GM12878 (cell line): Measurements from ENCODE around the gene RTCB. TPM values are rescaled to one million over a fixed set of nuclear protein-coding genes. Genes with fewer than 3 reads are reported as not detected.

ENCODE experiments used
- ATAC-seq: fragments of 200-7000 bp; cut with Tn5 transposase; 3 replicates; pipeline ENCODE4 v1.9.1; 2020; ENCODE audit warnings: mild to moderate bottlenecking, moderate library complexity
- BruUV-seq: library from RNA; stranded (reverse); fragments of 400-500 nt; replicated peaks from 2 replicates; lab custom pipeline; 2021; lab: Mats Ljungman, UMichigan
- CTCF ChIA-PET: fragments of 300-600 bp; sonication (Branson Sonifier 250); formaldehyde crosslinking; extraction: SDS; loops from one replicate; lab custom pipeline; 2021; ENCODE audit warnings: inconsistent platforms; lab: Yijun Ruan, JAX
- POLR2A ChIA-PET: fragments of 350-600 bp; formaldehyde crosslinking; extraction: SDS; loops from one replicate; lab custom pipeline; 2021; ENCODE audit warnings: inconsistent platforms; lab: Charles Lee
- RAD21 ChIA-PET: fragments of 300-600 bp; sonication (Branson Sonifier 250); formaldehyde crosslinking; loops from one replicate; lab custom pipeline; 2023; ENCODE audit warnings: antibody characterized with exemption; ENCODE audit not compliant: unreplicated experiment; lab: Charles Lee
- SMC1A ChIA-PET: fragments of 300-600 bp; sonication (Branson Sonifier 250); formaldehyde crosslinking; loops from one replicate; lab custom pipeline; 2023; ENCODE audit not compliant: unreplicated experiment, uncharacterized antibody; lab: Charles Lee
- DNase-seq: peaks from one replicate; pipeline ENCODE4 v3.0.0-alpha.2; 2011; ENCODE audit warnings: low read depth, low spot score
- FAIRE-seq: peaks from 3 replicates; lab custom pipeline; 2011; peaks lifted over from hg19 to GRCh38; lab: Jason Lieb, UNC
- H2AFZ ChIP-seq: 2 replicates; pipeline ENCODE4 v1.6.0; 2011; ENCODE audit warnings: low read depth, low read length, control low read depth; ENCODE audit not compliant: control insufficient read depth
- H3K27ac ChIP-seq: 2 replicates; pipeline ENCODE4 v1.5.1; 2011; ENCODE audit warnings: control low read depth; ENCODE audit not compliant: control insufficient read depth, insufficient read depth
- H3K27me3 ChIP-seq, 2 experiments: replicated peaks in 1 of 2; 2 replicates each; pipeline versions ENCODE4 v1.6.0 to v1.6.1; 2011; ENCODE audit warnings: low read length in 1 of 2; ENCODE audit not compliant: control insufficient read depth in 2 of 2, insufficient read depth in 2 of 2
- H3K36me3 ChIP-seq, 2 experiments: 2 replicates each; pipeline ENCODE4 v1.5.1; 2011; ENCODE audit warnings: low read length in 1 of 2; ENCODE audit not compliant: control insufficient read depth in 2 of 2, insufficient read depth in 2 of 2
- H3K4me1 ChIP-seq: 2 replicates; pipeline ENCODE4 v1.6.1; 2011; ENCODE audit warnings: mild to moderate bottlenecking, low read length, moderate library complexity, mixed read lengths; ENCODE audit not compliant: control insufficient read depth, insufficient read depth
- H3K4me2 ChIP-seq: 2 replicates; pipeline ENCODE4 v1.6.0; 2011; ENCODE audit warnings: control low read depth; ENCODE audit not compliant: control insufficient read depth, insufficient read depth
- H3K4me3 ChIP-seq: fragments of 200-600 bp; sonication (generic); 2 replicates; pipeline ENCODE4 v1.5.1; 2016
- H3K79me2 ChIP-seq: 2 replicates; pipeline ENCODE4 v1.6.0; 2011; ENCODE audit warnings: low read length; ENCODE audit not compliant: control insufficient read depth, insufficient read depth
- H3K9ac ChIP-seq: 2 replicates; pipeline ENCODE4 v1.8.0; 2011; ENCODE audit warnings: low read length, control low read depth, mixed read lengths; ENCODE audit not compliant: control insufficient read depth, insufficient read depth
- H3K9me3 ChIP-seq: replicated peaks from 3 replicates; pipeline ENCODE4 v1.5.1; 2011; ENCODE audit warnings: mild to moderate bottlenecking, low read length; ENCODE audit not compliant: control insufficient read depth, insufficient read depth
- H4K20me1 ChIP-seq: 2 replicates; pipeline ENCODE4 v1.6.0; 2011; ENCODE audit not compliant: control insufficient read depth, insufficient read depth
- CBX3 ChIP-seq: fragments of 200-600 bp; sonication (generic); IDR thresholded peaks from 2 replicates; pipeline ENCODE4 v1.6.1; 2016; ENCODE audit warnings: low read depth, borderline replicate concordance
- HDGF ChIP-seq: fragments of 450-650 bp; IDR thresholded peaks from 2 replicates; pipeline ENCODE4 v1.6.1; 2016; ENCODE audit warnings: antibody characterized with exemption
- MXI1 ChIP-seq: fragments of 150-350 bp; IDR thresholded peaks from 2 replicates; pipeline ENCODE4 v1.6.1; 2011; ENCODE audit warnings: low read depth, mild to moderate bottlenecking, inconsistent platforms, low read length, improper control_type of control experiment
- PAX5 ChIP-seq: IDR thresholded peaks from 2 replicates; pipeline ENCODE4 v1.6.1; 2011; ENCODE audit warnings: low read depth, low read length, borderline replicate concordance
- RCOR1 ChIP-seq: conservative IDR thresholded peaks from 2 replicates; pipeline ENCODE4 v1.6.1; 2012; ENCODE audit warnings: low read depth, low read length, improper control_type of control experiment
- WGBS: methylation state at CpG from one replicate; pipeline ENCODE4 v1.1.6; 2016; ENCODE audit warnings: low lambda C conversion rate; ENCODE audit not compliant: insufficient replicate concordance, insufficient coverage; ENCODE audit errors: missing lambda C conversion rate; 5-methylcytosine and 5-hydroxymethylcytosine counted together
- in situ Hi-C: fragments of 300-500 bp; cut with MboI; formaldehyde crosslinking; loops from 9 replicates; pipeline ENCODE4 v1.14.3; 2018; ENCODE audit warnings: mixed read lengths
- intact Hi-C: fragments of 100-400 bp; cut with micrococcal nuclease; formaldehyde crosslinking; loops from one replicate; pipeline ENCODE4 v1.14.2; 2022; ENCODE audit not compliant: unreplicated experiment
- polyA plus RNA-seq, 11 experiments: library from polyadenylated mRNA; depleted of rRNA in 4 of 11; unstranded in 6 of 11; stranded (reverse) in 5 of 11; fragments of >200 nt; fragmentation: Nextera tagmentation in 4 of 11; fragmentation: Illumina TruSeq in 1 of 11; extraction: Ambion mirVana in 4 of 11; extraction: Trizol in 1 of 11; gene quantifications; 1 replicate in 1 of 11; 2 replicates in 10 of 11; pipeline versions ENCODE4 v1.2.1 to v1.2.3, GENCODE V29; 2011 to 2016; ENCODE audit warnings: inconsistent platforms in 2 of 11, missing spikeins in 2 of 11, low read depth in 1 of 11
- total RNA-seq, 4 experiments: library from RNA; depleted of rRNA in 3 of 4; stranded (reverse); fragments of >200 nt in 3 of 4; fragmentation: Illumina TruSeq in 1 of 4; extraction: Trizol in 1 of 4; gene quantifications; 2 replicates each; pipeline versions ENCODE4 v1.2.1 to v1.2.3, GENCODE V29; 2013 to 2021
- TF ChIP-seq, protein P1 (sequence below): fragments of 450-650 bp; IDR thresholded peaks from 2 replicates; pipeline ENCODE4 v1.6.1; 2016; ENCODE audit warnings: mild to moderate bottlenecking
- TF ChIP-seq, protein P2 (sequence below): fragments of 450-650 bp; IDR thresholded peaks from 2 replicates; pipeline ENCODE4 v1.6.1; 2018; ENCODE audit warnings: borderline replicate concordance, mild to moderate bottlenecking; ENCODE audit not compliant: partially characterized antibody
- TF ChIP-seq, protein P3 (sequence below): fragments of 450-650 bp; IDR thresholded peaks from 2 replicates; pipeline ENCODE4 v1.6.1; 2016; ENCODE audit warnings: mild to moderate bottlenecking, moderate library complexity, borderline replicate concordance
- TF ChIP-seq, protein P4 (sequence below): IDR thresholded peaks from 2 replicates; pipeline ENCODE4 v1.6.1; 2012; ENCODE audit warnings: low read depth, low read length, improper control_type of control experiment
- TF ChIP-seq, protein P5 (sequence below): fragments of 450-650 bp; formaldehyde crosslinking; IDR thresholded peaks from 2 replicates; pipeline ENCODE4 v1.4.0; 2022; ENCODE audit warnings: mild to moderate bottlenecking, moderate library complexity

The RTCB gene
- total and polyA plus RNA-seq, 10 of the 15 experiments (the other 5 are each of a cell fraction or from before 2014, with no cell fraction given): 88.4 to 203 (median 106) TPM

DNA sequence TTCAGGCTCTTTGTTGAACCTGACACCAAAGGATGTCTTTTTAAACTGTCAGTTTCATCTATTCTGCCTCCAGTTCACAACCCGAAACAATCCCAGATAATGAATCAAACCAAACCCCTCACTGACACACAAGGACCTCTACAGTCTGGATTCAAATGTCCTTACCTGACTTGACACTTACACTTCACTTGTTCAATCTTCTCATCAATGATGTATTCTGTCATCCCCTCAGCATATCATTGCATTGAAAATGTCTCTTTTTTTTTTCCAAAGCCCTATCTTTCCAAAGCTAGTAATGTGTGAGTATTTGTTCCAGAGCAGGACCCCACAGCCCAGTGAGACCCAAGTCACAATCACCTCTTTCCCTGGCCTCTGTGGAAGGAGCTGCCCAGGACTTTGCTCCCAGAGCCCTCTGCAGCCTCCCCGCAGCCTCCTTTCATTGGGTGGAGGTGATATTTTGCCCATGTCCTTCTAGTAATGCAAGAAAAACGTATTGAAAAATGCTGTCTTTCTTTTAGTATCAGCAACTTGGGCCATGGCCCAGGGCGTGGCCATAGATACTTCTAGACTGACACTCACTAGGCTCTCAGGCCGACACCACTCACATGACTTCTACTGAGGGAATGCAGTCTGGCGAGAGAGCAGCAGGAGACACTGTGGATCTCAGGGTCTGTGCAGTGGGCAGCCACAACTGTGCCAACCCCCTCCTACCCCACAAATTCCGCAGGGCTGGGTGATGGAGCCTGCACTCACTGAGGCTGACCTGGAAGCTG lies 36.2 kb downstream of the RTCB start:
- intact Hi-C loops (no loop called here), in situ Hi-C loops (no loop called here)
- no TSS peak for BruUV-seq
- Histone ChIP-seq H3K4me1 (no peaks in the 10 kb centered on the region), H3K36me3 (no peaks in the 10 kb centered on the region), H4K20me1 (no peaks in the 10 kb centered on the region), H2AFZ (no peak overlapping the region), H3K27me3 (no peaks in the 10 kb centered on the region), H3K27ac (no peak overlapping the region), H3K9me3 (no peaks in the 10 kb centered on the region), H3K9ac (no peak overlapping the region), H3K4me3 (no peak overlapping the region), H3K79me2 (no peaks in the 10 kb centered on the region), H3K4me2 (no peak overlapping the region)
- DNase-seq (no peak), FAIRE-seq (no peak), ATAC-seq (no peak)
- ChIA-PET CTCF (no interaction called here), SMC1A (no interaction called here), POLR2A (no interaction called here), RAD21 (no interaction called here)
- 46% methylated on average over 7 of the region's 7 CpGs for WGBS
- TF ChIP-seq HDGF (no peak), RCOR1 (no peak), CBX3 (no peak), PAX5 (no peak), MXI1 (no peak)
- TF ChIP-seq, protein P1, sequence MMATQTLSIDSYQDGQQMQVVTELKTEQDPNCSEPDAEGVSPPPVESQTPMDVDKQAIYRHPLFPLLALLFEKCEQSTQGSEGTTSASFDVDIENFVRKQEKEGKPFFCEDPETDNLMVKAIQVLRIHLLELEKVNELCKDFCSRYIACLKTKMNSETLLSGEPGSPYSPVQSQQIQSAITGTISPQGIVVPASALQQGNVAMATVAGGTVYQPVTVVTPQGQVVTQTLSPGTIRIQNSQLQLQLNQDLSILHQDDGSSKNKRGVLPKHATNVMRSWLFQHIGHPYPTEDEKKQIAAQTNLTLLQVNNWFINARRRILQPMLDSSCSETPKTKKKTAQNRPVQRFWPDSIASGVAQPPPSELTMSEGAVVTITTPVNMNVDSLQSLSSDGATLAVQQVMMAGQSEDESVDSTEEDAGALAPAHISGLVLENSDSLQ: no peak
- TF ChIP-seq, protein P2, sequence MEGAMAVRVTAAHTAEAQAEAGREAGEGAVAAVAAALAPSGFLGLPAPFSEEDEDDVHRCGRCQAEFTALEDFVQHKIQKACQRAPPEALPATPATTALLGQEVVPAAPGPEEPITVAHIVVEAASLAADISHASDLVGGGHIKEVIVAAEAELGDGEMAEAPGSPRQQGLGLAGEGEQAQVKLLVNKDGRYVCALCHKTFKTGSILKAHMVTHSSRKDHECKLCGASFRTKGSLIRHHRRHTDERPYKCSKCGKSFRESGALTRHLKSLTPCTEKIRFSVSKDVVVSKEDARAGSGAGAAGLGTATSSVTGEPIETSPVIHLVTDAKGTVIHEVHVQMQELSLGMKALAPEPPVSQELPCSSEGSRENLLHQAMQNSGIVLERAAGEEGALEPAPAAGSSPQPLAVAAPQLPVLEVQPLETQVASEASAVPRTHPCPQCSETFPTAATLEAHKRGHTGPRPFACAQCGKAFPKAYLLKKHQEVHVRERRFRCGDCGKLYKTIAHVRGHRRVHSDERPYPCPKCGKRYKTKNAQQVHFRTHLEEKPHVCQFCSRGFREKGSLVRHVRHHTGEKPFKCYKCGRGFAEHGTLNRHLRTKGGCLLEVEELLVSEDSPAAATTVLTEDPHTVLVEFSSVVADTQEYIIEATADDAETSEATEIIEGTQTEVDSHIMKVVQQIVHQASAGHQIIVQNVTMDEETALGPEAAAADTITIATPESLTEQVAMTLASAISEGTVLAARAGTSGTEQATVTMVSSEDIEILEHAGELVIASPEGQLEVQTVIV: no peak
- TF ChIP-seq, protein P3, sequence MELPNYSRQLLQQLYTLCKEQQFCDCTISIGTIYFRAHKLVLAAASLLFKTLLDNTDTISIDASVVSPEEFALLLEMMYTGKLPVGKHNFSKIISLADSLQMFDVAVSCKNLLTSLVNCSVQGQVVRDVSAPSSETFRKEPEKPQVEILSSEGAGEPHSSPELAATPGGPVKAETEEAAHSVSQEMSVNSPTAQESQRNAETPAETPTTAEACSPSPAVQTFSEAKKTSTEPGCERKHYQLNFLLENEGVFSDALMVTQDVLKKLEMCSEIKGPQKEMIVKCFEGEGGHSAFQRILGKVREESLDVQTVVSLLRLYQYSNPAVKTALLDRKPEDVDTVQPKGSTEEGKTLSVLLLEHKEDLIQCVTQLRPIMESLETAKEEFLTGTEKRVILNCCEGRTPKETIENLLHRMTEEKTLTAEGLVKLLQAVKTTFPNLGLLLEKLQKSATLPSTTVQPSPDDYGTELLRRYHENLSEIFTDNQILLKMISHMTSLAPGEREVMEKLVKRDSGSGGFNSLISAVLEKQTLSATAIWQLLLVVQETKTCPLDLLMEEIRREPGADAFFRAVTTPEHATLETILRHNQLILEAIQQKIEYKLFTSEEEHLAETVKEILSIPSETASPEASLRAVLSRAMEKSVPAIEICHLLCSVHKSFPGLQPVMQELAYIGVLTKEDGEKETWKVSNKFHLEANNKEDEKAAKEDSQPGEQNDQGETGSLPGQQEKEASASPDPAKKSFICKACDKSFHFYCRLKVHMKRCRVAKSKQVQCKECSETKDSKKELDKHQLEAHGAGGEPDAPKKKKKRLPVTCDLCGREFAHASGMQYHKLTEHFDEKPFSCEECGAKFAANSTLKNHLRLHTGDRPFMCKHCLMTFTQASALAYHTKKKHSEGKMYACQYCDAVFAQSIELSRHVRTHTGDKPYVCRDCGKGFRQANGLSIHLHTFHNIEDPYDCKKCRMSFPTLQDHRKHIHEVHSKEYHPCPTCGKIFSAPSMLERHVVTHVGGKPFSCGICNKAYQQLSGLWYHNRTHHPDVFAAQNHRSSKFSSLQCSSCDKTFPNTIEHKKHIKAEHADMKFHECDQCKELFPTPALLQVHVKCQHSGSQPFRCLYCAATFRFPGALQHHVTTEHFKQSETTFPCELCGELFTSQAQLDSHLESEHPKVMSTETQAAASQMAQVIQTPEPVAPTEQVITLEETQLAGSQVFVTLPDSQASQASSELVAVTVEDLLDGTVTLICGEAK: no peak
- TF ChIP-seq, protein P4, sequence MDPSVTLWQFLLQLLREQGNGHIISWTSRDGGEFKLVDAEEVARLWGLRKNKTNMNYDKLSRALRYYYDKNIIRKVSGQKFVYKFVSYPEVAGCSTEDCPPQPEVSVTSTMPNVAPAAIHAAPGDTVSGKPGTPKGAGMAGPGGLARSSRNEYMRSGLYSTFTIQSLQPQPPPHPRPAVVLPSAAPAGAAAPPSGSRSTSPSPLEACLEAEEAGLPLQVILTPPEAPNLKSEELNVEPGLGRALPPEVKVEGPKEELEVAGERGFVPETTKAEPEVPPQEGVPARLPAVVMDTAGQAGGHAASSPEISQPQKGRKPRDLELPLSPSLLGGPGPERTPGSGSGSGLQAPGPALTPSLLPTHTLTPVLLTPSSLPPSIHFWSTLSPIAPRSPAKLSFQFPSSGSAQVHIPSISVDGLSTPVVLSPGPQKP: no peak
- TF ChIP-seq, protein P5, sequence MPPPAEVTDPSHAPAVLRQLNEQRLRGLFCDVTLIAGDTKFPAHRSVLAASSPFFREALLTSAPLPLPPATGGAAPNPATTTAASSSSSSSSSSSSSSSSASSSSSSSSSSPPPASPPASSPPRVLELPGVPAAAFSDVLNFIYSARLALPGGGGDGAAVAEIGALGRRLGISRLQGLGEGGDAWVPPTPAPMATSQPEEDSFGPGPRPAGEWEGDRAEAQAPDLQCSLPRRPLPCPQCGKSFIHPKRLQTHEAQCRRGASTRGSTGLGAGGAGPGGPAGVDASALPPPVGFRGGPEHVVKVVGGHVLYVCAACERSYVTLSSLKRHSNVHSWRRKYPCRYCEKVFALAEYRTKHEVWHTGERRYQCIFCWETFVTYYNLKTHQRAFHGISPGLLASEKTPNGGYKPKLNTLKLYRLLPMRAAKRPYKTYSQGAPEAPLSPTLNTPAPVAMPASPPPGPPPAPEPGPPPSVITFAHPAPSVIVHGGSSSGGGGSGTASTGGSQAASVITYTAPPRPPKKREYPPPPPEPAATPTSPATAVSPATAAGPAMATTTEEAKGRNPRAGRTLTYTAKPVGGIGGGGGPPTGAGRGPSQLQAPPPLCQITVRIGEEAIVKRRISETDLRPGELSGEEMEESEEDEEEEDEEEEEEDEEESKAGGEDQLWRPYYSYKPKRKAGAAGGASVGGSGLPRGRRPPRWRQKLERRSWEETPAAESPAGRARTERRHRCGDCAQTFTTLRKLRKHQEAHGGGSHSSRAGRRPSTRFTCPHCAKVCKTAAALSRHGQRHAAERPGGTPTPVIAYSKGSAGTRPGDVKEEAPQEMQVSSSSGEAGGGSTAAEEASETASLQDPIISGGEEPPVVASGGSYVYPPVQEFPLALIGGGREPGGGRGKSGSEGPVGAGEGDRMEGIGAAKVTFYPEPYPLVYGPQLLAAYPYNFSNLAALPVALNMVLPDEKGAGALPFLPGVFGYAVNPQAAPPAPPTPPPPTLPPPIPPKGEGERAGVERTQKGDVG (CRISPR knock-in tag): no peak
